Epithelial cell of esophagus (primary cell): ENCODE measurements around the gene GET4.

Source experiments
- DNase-seq: peaks from one replicate; pipeline ENCODE4 v3.0.0; 2010; ENCODE audit warnings: low read depth
- H3K4me3 ChIP-seq: 2 replicates; pipeline ENCODE4 v1.5.1; 2011; ENCODE audit warnings: mild to moderate bottlenecking, low read length, control low read depth
- TF ChIP-seq, protein P1 (sequence below): IDR thresholded peaks from 2 replicates; pipeline ENCODE4 v1.5.1; 2011; ENCODE audit warnings: low read depth, mild to moderate bottlenecking, low read length, control low read depth, inconsistent platforms; ENCODE audit not compliant: insufficient read depth; ENCODE audit errors: missing control alignments

GET4 gene

DNA sequence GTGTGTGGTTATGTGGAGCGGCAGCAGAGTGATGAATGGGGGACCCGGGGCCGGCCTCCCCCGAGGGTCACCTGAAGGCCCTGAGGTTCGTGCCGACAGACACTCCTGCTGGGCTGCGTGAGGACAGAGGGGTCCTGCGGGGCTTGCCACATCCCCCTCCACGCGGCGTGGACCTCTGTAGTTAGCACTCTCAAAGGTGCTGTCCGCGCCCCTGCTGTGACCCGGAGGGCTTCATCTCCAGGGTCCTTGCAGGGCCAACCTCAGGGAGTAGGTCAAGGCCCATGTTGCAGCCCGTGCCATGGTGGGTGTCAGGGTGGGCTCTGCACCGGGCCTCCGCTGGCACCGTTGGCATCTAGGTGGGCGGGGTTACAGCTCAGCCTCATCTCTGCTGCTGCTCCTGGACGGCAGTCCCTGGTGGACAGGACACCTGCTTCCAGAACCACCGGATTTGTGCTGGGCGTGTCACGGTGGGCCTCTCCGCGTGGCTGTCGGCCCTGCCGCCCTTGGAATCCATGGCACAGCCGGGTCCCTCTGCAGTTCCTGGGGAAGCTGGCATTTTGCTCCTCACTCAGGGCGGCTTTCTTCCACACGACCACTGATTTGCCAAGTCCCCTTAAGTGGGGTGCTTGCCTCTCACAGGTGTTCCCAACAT, 19.8 kb upstream of the GET4 start:
- TF ChIP-seq, protein P1, sequence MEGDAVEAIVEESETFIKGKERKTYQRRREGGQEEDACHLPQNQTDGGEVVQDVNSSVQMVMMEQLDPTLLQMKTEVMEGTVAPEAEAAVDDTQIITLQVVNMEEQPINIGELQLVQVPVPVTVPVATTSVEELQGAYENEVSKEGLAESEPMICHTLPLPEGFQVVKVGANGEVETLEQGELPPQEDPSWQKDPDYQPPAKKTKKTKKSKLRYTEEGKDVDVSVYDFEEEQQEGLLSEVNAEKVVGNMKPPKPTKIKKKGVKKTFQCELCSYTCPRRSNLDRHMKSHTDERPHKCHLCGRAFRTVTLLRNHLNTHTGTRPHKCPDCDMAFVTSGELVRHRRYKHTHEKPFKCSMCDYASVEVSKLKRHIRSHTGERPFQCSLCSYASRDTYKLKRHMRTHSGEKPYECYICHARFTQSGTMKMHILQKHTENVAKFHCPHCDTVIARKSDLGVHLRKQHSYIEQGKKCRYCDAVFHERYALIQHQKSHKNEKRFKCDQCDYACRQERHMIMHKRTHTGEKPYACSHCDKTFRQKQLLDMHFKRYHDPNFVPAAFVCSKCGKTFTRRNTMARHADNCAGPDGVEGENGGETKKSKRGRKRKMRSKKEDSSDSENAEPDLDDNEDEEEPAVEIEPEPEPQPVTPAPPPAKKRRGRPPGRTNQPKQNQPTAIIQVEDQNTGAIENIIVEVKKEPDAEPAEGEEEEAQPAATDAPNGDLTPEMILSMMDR, result no peak
- H3K4me3 ChIP-seq, result no peak overlapping the region
- DNase-seq, result no peak

DNA sequence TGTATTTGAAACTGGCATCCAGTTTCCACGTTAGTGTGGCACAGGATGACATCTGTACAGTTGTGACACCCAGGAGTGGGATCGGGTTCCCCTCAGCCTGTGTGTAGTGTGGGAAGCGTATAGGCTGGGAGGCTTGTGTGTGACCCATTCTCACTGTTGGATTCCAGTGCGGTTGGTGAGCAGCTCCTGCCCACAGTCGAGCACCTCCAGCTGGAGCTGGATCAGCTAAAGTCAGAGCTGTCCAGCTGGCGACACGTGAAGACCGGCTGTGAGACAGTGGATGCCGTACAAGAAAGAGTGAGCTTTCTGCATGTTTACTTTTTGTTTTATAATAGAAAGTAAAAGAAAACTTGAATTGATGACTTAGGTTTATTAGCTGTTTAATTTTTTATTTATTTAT, 18.7 kb upstream of the GET4 start:
- H3K4me3 ChIP-seq, result no peak overlapping the region
- TF ChIP-seq, protein P1, result no peak
- DNase-seq, result no peak

DNA sequence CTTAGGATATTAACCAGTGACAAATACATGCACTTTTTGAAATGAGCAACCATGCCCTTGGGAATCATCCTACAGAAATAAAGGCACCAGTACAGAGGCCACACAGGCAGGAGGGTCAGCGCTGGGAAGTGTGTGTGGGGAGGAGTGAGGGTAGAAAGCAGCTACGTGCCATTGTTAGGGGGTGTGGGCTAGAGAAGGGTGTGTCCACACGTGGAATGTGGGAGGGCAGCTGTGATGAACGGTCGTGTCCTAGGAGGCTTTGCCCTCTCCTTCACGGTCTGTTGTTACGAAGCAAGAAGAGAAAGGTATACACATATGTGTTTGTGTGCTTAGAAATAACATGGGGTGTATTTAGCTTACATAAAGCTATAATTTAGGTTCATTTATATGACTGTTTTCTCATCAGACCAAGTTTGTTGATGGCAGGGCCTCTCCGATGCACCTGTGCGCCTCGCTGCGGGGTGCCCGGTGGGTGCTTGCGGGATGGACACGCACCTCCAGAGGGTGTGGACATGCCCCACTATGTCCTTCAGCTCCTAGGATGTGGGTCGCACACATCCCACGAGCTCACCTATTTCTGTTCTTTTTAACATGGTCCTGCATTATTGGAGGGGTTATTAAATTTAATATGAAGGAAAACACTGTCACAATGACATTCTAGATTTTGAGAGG, 16.9 kb upstream of the GET4 start:
- DNase-seq, result no peak
- H3K4me3 ChIP-seq, result no peak overlapping the region
- TF ChIP-seq, protein P1, result no peak

DNA sequence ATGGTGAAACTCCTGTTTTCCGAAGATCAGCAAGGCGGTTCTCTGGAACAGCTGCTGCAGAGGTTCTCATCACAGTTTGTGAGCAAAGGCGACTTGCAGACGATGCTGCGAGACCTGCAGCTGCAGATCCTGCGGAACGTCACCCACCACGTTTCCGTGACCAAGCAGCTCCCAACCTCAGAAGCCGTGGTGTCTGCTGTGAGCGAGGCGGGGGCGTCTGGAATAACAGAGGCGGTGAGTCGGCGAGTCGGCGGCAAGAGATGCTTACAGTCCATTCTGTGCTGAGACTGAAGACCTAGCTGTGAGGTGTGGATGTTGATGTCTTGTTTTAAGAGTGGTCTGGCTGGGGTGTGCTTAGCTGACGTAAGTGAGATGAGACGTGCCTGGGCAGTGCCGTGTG, 16.2 kb upstream of the GET4 start:
- no peak for DNase-seq
- TF ChIP-seq, protein P1, result no peak
- H3K4me3 ChIP-seq, result no peak overlapping the region

DNA sequence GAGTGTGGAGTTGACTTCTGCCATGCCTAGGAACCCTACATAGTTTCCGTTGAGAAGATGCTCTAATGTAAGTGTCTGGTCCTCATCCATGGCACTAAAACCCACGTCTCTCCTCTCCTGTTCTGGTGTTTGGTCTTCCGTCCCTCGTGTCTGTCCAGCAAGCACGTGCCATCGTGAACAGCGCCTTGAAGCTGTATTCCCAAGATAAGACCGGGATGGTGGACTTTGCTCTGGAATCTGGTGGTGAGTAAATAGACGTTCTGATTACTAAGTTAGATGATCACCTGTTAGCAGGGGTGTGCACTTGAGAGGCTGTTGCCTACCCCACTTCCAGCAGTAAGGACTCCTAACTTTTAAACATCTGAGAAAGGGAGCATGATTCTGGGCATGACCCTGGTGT, 15.1 kb upstream of the GET4 start:
- no peak overlapping the region for H3K4me3 ChIP-seq
- TF ChIP-seq, protein P1, result no peak
- no peak for DNase-seq

DNA sequence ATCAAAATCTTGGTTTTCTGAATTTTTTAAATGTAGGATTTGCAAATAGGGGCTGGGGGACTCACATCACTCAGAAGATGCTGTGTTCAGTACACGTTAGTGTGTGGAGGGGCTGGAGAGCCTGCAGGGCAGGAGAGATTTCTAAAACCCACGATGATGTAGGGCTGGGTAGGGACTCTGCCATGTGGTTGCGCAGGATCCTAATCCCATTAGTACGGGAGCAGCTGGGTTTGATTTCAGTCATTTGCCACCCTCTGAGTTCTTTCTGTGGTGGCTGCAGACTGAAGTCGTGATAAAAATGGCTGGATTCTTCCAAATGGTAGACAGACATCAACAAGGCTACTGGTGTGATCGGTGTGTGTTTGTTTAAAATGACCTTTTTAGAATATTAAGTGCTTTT, 14.2 kb upstream of the GET4 start:
- H3K4me3 ChIP-seq, result no peak overlapping the region
- no peak for DNase-seq
- TF ChIP-seq, protein P1, result no peak

DNA sequence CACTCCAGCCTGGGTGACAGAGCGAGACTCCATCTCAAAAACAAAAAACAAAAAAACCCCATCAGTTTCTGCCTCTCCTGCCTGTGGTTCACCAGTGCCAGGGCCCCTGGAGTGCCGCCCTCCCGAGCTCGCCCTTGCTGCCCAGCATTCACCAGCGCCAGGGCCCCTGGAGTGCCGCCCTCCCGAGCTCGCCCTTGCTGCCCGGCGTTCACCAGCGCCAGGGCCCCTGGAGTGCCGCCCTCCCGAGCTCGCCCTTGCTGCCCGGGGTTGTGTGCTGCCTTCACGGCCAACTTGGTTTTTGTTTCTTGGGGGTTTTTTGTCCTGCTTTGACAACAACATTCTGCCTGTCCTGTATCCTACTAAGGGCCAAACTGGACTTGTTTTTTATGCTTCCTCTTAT, 13.2 kb upstream of the GET4 start:
- TF ChIP-seq, protein P1, result no peak
- no peak for DNase-seq
- no peak overlapping the region for H3K4me3 ChIP-seq
